ENCODE measurements around the gene CCDC85C. TPM values are rescaled to one million over a fixed set of nuclear protein-coding genes. Genes with fewer than 3 reads are reported as not detected.

CCDC85C gene
- total RNA-seq, 1 donor from 2014 or later = 25.0 TPM

DNA sequence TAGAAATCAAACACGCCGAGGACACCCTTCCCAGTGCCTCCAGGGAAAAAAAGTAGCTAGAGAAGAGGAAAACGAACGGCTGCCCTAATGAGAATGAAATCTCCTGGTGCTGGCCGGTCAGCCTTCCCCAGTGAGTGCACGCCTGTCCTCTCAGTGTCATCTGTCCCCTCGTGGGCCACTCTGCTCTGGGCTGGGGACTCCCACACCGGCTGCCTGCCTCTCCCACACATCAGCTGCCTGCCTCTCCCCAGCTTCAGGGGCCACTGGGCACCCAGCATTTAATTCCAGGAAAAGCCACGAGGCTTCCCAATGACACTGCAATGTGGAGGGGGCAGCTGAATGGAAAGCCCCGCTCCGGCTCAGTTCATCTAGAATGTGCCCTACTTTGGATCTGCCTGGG lies 59.0 kb downstream of the CCDC85C start:
- ATAC-seq (no peak), DNase-seq (ENCODE audit: low spot score) (no peak)

DNA sequence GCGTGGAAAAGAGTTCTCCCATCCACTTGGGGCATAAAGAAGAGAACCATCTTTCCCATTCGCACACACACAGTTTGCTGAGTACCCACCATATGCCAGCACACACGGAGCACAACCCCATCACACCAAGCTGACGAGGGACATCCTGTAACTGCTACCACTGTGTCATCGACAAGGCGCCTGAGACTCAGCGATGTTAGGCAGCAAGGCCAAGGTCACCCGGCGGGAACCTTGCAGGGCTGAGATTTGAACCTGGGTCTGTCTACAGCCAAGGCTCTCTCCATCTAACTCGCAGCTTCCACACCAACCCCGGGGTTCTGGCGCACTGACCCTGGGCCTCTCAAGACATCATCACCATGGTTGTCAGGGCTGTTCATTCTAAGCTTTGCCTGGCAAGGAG lies 60.0 kb downstream of the CCDC85C start:
- DNase-seq (ENCODE audit: low spot score) (no peak), ATAC-seq (no peak)

GRCh38 chr14:99543370-99543769 lies 60.6 kb downstream of the CCDC85C start:
- DNase-seq (ENCODE audit: low spot score) = no peak
- no peak for ATAC-seq

GRCh38 chr14:99542566-99542965 lies 61.4 kb downstream of the CCDC85C start:
- ATAC-seq (no peak), DNase-seq (ENCODE audit: low spot score) (no peak)

GRCh38 chr14:99541677-99542470 lies 62.1 kb downstream of the CCDC85C start:
- no peak for DNase-seq (ENCODE audit: low spot score)

GRCh38 chr14:99541211-99541610 lies 62.8 kb downstream of the CCDC85C start:
- DNase-seq (ENCODE audit: low spot score) (no peak), ATAC-seq (no peak)

More at GRCh38 chr14:99541677-99542470, 62.1 kb downstream of the CCDC85C start:
- ATAC-seq = peak; percentile 14

DNA sequence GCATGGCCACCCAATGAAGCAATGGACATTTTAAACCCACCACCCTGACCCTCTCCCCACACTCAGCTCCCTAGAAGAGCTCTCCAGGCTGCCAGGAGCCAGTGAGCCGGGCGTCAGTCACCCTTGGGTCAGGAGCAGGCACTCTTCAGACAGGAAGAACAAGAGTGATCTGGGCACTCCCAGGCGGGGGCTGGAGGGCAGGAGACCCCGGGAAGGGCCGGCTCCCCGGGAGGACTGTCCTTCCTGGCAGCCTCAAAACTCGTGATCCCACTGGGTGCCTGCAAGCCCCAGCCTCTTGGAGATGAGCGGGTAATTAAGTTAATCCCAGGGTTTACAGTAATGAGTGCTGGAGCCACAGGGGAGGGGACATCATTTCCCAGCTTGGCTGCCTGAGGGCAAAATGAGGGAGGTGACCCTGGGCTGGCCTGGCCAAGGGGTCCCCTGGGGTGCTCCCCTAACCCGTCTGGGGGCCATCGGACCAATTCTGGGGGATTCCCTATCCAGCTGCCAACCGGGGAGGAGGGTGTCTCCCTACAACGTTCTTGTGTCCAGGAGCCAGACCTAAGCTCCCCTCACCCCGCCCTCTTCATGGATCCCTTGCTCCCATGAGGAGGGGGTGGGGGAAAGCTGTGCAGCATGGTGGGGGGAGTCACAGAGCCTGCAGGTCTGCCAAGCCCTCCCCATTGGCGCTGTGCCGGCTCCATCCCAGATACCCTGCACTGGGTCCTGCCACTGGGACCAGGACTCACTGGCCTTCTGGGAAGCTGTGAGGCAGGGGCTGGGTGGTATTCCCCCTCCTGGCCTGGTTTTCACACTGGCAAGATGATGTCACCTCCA lies 63.6 kb downstream of the CCDC85C start:
- no peak for ATAC-seq

DNA sequence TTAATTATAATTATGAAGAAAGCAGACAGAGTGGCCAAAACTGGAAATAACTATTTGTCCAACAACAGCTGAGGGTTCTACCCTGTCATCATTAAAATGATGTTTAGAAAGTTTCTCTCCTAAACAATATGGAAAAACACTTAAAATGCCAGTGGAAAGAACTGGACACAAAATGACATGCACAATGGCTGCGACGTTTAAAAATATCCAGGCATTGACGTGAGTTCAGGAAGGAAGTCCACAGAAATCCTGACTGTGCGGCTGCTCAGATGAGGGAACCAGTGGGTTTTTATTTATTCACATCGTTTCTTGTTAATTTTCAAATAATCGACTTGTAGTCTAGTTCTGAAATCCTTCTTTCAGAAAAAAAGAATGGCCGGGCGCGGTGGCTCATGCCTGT lies 64.5 kb downstream of the CCDC85C start:
- ATAC-seq (no peak), DNase-seq (ENCODE audit: low spot score) (no peak)

More for the DNA sequence above, 63.6 kb downstream of the CCDC85C start:
- no peak for DNase-seq (ENCODE audit: low spot score)

DNA sequence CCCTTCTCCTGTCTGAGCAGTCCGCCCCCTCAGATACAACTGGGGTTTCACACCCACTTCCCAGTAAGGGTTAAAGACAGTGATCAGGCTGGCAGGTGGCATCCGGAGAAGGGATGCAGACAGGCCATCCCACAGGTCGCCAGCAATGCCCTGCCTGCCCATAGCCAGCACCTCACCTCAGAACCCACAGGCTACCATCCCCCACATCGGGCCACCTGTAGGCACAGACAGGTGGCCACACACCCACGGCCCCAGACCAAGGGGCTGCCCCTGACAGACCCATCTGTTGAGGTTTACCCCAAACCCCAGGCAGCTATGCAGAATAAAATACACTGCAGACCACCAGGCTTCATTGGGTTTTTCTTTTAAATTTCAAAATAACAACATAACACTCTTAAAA lies 65.3 kb downstream of the CCDC85C start:
- ATAC-seq (no peak), DNase-seq (ENCODE audit: low spot score) (no peak)

- ATAC-seq = no peak
- DNase-seq (ENCODE audit: low spot score) = no peak
Measured at GRCh38 chr14:99538275-99538674, 65.7 kb downstream of the CCDC85C start.

- no peak for DNase-seq (ENCODE audit: low spot score)
Measured at GRCh38 chr14:99537399-99537798, 66.6 kb downstream of the CCDC85C start.

GRCh38 chr14:99535908-99536778 lies 67.9 kb downstream of the CCDC85C start:
- ATAC-seq (peak; percentile 5), DNase-seq (ENCODE audit: low spot score) (no peak)

More at GRCh38 chr14:99537399-99537798, 66.6 kb downstream of the CCDC85C start:
- ATAC-seq = no peak

GRCh38 chr14:99535448-99535847 lies 68.6 kb downstream of the CCDC85C start:
- ATAC-seq (no peak), DNase-seq (ENCODE audit: low spot score) (no peak)

- DNase-seq (ENCODE audit: low spot score) = no peak
- no peak for ATAC-seq
Measured at GRCh38 chr14:99534863-99535262, 69.1 kb downstream of the CCDC85C start.

DNA sequence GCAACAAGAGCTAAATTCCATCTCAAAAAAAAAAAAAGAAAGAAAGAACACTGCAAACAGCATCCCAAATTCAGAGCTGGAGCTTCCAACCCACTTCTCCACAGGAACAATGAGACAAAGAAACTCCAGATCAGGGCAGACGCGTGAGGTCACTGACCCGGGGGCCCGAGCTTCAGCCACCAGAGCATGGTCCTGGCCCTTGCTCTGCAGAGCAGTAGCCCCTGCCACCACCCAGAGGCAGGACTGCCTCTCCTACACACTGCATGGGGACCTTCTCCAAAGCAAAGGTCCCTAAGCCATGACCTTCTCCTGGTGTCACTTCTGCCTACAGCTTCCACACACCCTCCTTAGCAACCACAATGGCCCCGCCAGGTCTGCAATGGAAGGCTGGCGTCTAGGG lies 69.7 kb downstream of the CCDC85C start:
- DNase-seq (ENCODE audit: low spot score) (no peak), ATAC-seq (no peak)

DNA sequence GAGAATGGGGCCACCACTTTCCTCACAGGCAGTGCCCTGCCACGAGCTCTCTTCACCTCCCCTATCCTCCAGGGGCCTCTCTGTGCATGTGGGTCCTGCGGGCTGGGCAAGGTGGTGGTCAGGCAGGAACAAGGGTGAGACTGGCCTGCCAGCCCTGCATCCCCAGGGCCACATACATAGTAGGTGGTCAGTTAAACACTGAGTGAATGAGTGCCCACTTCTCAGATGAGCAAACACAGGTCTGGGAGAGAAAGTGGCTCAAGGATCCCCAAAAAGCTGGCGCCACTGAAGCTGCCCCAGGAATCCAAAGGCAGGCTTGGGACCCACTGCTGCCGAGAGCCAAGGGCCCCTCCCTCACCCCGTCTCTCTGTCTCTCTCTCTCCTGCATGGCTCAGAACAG lies 71.7 kb downstream of the CCDC85C start:
- ATAC-seq (no peak), DNase-seq (ENCODE audit: low spot score) (no peak)

DNA sequence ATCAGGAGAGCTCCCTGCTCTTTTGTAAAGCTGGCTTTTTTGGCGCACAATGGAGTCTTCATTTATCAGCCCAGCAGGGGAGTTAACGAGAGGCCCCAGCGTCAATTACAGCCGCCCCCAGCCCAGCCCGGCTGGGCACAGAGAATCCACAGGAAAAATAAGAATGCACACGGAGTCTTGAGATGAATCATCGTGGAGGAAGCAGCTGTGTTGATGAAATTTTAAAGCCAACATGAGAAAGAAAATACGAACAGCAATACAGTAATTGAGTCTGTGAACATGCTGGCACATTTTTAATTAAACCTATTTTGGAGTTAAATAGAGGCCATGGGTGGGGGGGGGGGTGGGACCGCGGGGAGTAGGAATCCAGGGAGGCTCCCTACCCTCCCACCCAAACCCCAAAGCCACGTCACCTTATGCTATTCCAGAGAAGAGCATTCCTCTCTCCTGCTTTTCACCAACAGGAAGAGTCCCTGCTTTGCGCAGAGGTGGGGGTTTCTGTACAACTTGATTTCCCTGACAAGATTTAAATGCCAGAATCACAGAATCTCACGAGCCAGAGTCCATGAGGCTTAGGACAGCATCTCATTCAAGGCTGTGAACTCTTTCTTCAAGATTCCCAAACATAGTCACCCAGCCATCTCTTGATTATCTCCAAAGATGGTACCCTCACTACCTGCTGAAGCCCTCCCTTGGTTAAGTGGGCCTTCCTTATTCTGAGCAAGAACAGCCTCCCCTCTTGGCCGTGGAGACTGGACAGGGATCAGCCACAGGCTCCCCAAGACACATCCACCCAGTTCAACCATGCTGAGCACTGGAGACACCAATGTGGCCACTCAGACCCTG lies 72.5 kb downstream of the CCDC85C start:
- no peak for ATAC-seq
- DNase-seq (ENCODE audit: low spot score) = no peak

DNA sequence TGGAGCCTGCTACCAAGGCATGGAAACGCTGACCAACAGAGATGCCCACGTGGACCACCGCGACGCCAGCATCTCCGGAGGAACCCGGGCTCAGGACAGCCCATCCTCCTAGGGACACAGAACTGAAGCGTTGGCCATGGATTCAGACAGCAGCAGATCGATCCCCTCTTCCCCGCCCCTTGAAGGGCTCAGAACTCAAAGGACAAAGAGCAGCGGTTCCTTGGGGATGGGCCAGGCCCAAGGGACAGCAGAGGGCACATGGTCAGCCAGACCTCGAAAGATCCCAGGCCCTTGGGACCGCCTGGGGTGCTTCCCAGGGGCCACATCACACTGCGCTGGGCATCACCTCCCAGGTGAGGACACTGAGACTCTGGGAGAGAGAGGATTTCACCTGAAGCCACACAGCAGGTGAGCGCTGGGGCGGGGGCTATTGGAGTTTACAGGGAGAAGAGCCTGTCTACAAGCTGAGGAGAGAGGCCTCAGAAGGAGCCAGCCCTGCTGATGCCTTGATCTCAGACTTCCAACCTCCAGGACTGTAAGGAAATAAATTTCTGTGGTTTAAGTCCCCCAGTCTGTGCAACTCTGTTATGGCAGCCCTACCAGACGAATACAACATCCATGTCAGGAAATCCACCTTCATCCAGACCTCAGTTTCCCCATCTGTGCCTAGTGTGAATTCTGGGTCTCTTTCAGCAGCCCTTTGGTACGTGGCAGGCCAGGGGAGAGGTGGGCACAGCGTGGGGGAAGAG lies 73.4 kb downstream of the CCDC85C start:
- ATAC-seq = peak; percentile 77
- peak; percentile 72 for DNase-seq (ENCODE audit: low spot score)

DNA sequence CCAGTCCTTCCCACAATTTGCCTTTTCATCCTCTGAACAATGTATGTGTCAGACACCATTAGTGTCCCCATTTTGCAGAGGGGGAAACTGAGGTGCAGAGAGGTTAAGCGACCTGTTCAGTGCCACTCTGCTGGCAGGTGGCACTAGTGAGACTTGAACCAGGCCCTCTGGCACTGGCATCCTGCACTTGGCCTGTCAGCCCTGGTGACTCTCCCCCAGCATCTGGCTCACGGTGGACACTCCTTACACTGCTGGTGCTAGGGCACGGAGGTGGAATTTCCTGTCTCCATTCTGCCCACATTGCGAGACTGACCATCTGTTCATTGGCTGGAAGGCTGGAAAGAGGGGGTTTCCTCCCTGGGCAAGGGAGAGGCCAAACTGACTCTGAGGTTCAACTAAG lies 74.1 kb downstream of the CCDC85C start:
- ATAC-seq = peak; percentile 66
- no peak for DNase-seq (ENCODE audit: low spot score)

Measured in left lobe of liver (tissue), 2 donors.